HEK293T (cell line): ENCODE measurements around the gene EXTL1.

Experiments
- CTBP1 ChIP-seq: fragments of 450-650 bp; IDR thresholded peaks from 2 replicates; pipeline ENCODE4 v1.6.1; 2016; ENCODE audit warnings: borderline replicate concordance
- TARDBP ChIP-seq: fragments of 450-650 bp; IDR thresholded peaks from 2 replicates; pipeline ENCODE4 v1.6.1; 2016

DNA sequence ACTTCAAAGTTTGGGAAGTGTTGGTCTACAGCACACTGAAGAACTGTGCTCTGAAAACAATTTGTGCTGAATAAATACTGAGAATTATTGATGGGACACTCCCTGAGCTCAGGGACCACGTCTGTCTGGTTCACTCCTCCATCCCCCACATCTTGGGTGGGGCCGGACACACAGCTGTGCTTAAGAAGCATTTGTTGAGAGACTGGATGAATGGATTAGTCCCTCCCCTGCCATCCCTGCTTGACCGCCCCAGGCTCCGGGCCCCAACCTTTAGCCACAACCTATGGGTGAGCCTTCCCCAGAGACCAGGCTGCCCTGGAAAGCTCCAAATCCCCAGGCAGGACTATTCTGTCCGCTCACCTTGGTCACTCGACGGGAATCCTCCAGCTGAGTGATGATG lies 38.3 kb downstream of the EXTL1 start:
- TF ChIP-seq CTBP1 (no peak), TARDBP (no peak)
